Stimulated activated CD4-positive, alpha-beta T cell treated with anti-CD3 and anti-CD28 coated beads, Interleukin-1b, Interleukin-23, amount 100 ng/mL, for 48 hours (primary cell): ENCODE measurements around the gene ENG.
A peak's percentile ranks its signal among the peaks of the same experiment; 100 is the strongest.
"Not testable (repeated sequence)": the region's sequence is repeated elsewhere in the genome, so short reads cannot be mapped to it uniquely, and the experiment has no call there.

Experiments
- DNase-seq: peaks from one replicate; pipeline ENCODE4 v3.0.0-alpha.2; 2020

Gene ENG

DNA sequence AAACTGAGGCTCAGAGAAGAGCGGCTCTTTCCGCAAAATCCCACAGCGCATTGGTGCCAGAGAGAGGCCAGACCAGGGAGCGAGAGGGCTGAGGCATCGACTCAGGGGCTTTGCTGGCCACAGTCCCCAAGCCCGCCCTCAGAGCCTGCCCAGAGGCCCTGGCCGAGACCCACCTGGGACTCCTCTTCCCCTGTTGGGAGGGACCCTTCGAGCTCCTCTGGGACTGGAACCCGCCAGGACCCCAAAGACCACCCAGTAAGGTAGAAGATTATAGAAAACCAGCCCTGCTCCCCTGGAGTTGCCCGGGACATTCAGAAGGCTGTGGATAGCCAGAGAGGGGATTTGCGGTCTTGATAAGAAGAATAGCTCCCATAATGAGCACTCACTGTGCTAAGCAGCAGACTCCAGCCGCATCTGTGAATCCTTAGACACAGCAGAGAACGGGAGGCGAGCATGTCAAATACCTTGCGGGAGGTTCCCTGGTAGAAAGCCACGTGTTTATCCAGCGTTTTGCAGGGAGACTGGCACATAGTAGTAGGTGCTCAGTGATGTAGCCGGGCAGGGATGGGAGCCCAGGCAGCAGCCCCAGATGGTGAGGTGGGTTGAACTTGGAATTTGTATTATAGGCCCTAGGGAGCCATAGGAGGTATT lies 23.7 kb upstream of the ENG start:
- no peak for DNase-seq

DNA sequence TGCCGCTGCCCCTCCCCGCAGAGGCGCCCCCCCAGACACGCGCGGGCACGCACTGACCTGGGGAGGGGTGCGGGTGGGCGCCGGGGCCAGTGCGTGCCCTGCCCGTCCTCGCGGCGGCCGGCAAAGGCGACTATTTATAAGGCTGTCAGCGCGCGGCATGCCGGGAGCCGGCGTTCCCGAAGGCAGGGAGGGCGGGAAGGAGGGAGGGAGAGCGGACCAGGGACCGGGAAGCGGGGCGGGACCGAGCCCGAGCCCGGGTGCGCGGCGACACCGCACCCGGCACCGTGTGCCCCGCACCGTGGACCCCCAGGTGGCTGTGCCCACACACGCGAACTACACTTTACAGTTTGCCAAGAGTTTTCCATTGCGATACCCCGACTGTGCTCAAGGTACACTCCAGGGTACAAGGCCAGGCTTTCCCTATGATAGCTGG lies 23.1 kb upstream of the ENG start, which contains the start of gene AK1:
TSS of gene AK1 (minus strand) at position 110 of the 433 bp plus-strand sequence. CDS start 3,058 bp downstream, outside the sequence.
- DNase-seq: no peak

DNA sequence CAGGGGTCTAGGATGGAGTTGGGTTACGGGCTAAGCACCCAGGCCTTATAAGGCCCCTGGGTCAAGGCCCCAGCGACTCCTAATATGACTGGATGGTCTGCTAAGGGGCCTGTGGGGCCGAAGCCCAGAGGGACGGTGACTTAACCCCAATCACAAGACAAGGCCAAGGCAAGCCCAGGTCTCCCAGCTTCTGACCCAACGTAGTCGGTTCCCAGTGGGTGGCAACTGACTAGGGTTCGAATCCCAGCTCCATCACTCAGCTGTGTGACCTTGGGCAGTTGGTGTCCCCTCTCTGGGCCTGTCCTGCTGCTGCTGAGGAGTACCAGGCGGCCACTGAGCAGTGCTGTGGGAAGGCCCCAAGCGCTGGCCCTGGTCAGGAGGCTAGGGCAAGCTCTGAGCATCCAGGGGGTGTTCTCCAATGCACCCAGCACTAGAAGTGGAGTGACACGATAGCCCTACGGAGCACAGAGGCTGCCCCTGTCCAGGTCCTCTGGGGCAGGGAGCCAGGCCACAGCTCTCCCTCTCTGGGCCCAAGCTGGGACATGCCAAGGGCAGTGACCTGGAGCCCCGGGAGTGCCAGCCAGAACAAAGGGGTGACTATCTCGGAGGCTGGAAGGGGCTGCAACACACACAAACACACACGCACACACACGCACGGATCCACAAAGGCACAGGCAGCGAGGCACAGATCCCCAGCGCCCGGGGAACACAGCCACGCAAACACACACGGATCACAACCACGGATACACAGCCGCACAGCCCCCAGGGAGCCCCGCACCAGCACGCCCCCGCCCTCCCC lies 22.5 kb upstream of the ENG start:
- DNase-seq: no peak

DNA sequence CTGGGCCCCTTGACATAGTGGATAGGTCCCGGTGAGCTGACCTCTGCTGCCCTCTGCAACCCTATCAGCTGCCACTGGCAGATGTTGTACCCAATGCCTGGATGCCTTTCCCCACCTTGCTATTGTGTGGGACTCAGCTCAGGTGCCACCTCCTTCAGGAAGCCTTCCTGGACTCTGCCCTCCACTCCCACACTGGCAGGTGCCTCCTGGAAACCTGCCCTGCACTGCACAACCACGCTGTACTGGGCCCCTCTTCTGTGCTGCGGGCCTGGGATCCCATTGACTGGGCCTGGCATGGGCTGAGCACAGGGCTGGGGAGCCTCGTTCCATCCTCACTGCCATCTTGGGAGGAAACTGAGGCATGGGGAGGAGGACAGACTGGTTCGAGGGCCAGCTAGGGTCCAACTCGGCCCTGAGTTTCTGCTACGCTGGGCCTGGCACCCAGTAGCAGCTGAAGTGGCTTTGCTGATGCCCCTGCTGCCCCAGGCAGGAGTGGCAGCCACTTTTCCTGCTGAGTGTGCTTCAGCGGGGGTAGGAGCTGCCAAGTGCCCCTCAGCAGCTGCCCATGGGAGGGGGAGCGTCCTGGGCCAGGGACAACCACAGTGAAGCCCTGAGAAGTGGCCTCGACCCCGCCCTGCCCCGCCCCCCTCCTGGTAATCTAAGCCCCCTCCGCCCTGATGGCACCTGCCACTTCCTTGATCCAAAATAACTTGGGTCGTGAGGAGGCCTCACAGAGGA lies 21.7 kb upstream of the ENG start:
- DNase-seq: no peak

DNA sequence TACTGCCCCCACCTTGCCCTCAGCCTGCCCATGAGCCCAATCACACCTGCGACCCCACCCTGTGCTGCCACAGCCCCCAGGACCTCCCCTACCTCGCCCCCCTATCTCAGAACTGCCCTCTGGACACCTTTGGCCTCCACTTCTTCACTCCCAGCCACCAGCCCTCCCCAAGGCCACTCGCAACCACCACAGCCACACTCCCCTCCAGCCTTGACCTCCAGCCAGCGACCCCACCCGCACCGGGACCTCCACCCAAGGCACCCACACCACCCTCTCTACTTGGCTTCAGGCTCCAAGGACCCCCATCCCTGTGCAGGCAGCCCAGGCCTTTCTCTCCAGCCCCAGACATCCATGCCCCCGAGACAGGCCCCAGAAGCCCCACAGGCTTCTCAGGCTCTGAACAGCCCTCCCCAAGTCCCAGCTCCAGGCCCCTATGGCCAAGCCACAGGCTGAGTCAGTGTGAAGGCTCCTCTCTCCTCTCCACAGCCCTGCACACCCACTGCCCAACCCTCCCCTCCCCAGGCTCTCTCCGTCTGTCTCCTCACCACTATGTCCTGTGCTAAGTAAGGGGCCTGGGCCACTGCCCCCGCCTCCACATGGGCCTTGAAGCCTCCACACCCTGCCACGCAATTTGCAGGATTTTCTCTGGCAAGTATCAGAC lies 21.0 kb upstream of the ENG start:
- no peak for DNase-seq

DNA sequence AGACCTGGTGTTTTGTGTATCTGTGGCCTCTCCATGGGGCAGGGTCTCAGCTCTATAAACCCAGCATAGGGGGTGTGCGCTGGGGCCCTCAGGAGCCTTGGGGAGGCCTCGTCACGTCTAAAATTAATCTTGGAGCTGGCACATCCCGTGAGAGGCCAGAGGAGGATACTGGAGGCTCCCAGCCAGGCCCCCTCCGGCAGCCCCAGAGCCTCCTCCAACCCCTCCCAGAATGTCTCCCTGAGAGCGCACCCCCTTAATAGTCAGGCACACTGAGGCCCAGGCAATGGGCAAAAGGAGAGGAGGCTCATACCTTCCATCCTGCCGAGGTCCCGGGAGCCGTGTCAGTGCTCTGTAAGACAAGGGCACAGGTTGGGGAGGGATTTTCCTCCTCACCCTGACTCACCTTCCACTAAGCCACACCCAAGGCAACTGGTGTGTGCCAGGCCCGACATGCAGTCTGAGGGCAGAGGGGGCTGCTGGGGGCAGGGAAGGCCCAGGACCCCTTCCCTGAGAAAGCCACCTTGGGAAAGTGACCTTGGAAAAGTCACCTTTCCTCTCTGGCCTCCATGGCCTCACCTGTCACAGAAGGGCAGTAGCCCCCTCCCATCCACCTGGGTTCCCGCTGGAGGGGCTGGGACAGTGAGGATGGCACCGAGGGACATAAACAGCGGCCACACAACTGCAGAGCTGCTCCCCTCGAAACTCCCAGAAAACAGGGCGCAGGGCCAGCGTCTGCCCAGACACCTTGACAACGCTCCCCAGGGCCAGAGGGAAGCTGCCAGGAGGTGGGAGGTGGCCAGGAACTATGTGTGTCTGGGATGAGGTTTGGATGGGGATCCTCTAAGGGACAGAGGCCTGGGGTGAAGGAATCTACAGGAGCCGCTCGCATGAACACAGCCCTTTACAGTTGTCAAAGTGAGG lies 20.1 kb upstream of the ENG start:
- DNase-seq: no peak

DNA sequence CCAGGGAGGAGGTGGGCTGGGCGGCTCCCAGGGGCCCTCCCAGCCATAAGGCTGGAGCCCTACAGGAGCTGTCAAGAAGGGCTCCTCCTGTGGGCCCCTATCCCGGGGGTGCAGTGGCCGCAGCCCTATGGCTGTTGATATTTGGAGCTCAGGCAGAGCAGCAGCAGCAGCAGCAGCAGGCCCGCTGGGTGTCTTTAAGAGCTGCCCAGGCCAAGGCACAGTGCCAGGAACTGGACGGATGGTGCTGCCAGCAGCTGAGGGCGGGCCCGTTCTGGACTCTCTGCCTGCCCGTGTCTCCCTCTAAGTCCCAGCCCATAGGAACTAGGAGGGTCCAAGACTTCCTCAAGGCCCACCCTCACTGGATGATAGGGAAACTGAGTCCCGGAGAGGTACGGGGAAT lies 19.4 kb upstream of the ENG start:
- no peak for DNase-seq

DNA sequence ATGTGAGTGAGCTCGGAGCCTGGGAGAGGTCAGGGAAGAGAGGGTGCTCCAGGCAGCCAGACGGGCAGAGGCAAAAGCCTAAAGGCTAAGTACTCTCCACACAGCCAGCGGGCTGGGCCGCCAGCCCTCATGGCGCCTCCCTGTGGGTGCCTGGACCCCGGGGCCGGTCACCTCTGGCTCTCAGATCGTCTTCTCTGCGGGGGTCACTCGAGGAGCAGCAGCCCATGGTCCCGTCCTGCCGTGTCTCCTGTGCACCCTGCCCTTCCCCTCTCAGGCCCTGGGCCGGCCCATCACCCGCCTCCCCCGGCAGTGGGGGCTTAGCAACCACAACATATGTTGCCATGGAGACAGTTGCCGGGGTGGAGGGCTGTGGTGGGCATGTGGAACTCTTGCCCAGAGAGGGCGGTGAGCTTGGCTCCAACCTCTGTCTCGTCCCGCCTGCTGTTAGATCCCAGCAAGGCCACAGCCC lies 18.8 kb upstream of the ENG start:
- no peak for DNase-seq

DNA sequence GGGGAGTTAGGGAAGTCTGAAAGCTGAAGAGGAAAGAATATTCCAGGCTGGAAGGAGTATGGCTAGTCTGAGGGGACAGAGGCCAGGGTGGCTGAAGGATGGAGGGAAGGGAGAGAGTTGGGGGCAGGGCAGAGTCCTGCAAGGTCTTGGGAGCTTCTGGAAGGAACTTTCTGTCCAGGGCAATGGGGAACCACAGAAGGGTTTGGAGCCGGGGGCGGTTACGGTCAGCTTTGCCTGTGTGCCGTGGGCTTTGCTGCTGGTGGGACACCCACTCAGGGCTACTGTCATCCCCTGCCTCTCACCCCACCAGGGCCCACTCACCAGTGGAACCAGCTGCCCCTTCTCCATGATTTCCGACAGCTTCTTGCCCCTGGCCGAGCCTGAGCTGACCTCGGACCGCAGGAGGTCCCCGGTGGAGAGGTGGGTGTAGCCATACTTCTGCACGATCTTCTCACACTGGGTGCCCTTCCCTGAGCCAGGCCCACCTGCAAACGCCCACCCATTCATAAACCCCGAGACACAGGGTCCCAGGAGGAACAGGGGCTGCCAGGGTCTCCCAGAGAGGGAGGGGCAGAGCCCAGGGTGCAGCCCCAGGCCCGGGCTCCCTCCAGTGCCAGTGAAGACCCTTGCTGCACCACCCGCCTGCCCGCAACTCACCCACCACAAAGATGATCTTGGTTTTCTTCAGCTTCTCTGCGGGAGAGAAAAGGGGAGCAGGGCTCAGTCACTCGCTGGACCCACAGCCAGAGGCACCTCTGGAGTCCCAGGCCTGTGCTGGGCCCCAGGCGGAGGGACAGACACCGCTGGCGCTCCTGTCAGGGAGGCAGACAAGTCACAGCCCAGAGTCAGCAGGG lies 18.1 kb upstream of the ENG start:
- no peak for DNase-seq

DNA sequence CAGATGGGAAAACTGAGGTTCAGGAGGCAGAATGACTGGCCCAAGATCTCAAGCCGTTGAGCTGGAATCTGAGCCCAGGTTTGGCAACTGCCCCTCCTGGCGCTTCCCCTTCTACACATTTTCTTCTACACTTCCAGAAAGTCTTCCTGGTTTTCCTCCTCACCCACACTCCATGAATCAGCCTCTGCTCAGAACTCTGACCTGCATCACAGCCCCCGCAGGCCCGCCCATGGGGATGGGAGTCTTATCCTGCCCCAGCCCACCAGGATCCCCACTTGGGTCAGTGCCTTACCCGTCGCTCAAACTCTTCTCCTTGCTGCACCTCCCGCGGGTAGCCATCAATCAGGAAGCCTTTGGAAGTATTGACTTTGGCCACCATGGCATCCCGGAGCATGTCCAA lies 17.1 kb upstream of the ENG start:
- DNase-seq: no peak

DNA sequence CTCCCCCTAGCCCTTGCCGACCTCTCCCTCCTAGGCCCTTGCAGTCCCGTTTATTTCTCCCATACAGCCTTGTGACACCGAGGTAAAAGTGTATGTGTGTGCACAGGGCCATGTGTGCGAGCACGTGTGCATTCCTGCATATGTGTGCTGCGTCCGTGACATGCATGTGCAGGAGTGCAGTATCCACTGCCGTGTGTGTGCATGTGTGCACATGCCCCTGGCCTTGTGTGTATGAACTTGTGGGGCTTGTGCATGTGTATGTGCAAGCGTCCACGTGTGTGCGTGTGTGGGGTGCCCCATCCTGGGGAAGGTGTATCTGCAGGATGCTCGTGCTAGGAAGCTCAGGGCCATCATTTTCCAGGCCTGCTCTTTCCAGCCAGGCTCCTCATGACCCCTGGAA lies 16.4 kb upstream of the ENG start:
- no peak for DNase-seq

DNA sequence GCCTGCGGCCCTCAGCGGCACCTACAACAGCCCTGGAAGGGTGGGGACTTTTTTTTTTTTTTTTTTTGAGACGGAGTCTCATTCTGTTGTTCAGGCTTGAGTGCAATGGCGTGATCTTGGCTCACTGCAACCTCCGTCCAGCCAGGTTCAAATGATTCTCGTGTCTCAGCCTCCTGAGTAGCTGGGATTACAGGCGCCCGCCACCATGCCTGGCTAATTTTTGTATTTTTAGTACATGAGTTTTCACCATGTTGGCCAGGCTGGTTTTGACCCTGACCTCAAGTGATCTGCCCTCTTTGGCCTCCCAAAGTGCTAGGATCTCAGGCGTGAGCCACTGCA lies 15.7 kb upstream of the ENG start:
- DNase-seq: not testable (repeated sequence)

DNA sequence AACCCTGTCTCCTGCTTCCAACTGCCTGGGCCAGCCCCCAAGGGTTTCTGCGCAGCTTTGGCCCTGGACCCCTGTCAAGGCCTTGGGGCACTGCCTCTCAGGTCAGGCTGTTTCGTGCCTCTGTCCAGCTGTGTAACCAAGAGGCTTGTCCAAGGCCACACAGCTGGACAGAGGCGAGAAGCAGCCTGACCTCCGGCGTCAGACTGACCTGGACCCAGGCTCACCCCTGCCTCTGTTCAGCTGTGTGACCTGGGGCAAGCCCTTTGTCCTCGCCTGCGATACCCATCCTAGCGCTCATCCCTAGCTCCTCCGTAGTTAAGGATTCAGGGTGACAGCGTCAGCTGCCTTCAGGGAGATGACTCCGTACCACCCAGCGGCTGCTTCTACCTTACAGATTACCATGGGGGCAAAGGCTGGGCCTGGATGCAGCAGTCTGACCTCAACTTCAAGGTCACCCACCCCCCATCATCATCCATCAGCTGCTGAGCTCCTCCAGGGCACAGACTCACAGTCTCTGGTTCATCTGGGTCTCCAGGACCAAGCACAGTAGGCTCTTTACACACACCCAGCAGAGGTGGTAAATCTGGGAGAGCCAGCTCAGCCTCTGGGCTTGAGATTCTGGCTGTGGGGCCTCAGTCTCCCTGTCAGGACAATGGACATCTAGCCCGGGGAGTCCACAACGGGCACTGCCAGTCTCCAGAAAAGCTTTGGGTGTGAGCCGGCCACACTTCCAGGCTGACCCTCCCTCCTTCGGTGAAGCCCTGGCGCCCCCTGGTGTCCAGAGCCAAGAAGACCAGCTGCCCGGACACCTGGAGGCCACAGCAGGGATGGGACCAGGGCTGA lies 15.1 kb upstream of the ENG start:
- DNase-seq: peak; percentile 83

DNA sequence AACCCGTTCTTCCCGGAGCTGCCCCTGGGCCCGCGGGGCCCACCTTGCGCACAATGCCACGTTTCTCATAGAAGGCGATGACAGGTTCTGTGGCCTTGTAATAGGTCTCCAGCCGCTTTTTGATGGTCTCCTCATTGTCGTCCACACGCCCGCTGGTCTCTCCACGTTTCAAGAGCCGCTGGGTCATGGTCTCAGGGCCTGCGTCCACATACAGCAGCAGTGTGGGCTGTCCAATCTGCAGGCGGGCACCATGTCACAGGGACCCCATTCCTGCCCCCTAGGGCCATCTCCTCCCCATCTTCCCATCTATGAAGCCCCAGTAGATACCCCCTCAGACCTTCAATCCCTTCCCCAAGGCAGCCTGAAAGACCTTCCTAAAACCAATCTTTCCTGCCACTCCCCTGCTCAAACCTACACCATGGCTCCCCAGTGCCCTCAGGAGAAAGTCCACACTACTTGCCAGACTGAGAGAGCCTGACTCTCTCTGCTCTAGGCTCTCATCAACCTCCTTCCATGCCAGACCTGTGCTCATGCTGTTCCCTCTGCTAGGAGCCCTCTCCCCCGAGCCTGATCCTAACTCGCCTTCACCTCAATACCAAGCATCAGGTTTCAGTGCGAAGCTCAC lies 13.9 kb upstream of the ENG start:
- no peak for DNase-seq

DNA sequence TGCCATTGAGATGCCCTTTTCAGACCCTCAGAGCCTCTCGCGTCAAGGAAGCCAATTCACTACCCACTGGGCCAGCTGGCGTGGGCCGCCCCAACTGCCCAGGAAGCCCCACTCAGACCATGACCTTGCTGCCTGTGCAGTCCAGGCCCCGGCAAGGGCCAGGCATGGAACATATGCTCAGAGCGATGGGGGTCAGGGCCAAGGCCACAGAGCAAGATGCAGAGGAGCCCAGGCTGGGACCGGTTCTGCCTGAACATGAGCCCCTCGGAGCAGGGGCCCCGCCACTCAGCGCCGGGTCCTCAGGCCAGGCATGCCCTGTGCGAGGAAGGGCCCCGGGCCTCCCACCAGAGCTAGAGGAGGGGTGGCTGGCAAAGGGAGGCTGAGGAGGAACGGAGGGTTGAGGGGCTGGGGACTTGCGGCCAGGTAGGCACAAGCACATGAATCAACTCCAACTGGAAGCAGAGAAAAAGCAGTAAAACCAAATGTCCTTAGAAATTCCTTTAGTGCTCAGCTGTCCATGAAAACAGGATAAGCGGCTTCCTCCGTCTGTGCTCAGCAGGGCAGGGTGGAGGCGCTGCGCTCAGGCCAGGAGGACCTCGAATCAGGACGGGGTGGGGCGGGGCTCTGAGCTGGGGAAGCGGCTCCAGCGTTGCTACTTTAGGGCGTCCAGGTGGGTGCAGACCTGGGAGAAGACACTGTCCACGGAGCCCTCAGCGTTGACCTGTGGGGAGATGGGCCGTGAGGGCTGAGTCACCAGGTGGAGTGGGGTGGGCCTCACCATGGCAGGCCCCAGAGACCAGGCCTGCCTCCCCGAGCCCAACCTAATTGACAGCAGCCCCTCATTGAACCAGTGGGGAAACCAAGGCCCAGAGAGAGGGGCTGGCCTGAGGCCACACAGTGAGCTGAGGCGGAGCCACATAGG lies 13.2 kb upstream of the ENG start:
- no peak for DNase-seq

DNA sequence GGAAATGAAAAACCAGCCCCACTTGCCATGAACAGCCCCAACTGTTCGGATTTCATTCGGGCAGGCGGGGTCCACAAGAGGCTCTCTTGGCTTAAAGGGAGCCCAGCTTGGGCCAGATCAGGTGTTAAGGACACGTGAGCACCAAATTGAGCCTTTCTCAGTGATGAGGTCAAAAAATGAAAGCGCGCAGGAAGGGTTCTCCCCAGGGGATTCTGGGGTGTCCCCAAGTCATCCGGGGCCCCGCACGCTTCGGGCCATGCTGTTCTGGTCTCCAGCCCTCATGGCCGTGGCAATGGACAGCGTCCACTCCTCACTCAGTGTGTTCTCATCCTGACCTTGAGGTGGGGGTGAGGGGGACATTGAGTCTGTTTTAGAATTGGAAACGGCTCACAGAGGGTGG lies 12.1 kb upstream of the ENG start:
- no peak for DNase-seq

DNA sequence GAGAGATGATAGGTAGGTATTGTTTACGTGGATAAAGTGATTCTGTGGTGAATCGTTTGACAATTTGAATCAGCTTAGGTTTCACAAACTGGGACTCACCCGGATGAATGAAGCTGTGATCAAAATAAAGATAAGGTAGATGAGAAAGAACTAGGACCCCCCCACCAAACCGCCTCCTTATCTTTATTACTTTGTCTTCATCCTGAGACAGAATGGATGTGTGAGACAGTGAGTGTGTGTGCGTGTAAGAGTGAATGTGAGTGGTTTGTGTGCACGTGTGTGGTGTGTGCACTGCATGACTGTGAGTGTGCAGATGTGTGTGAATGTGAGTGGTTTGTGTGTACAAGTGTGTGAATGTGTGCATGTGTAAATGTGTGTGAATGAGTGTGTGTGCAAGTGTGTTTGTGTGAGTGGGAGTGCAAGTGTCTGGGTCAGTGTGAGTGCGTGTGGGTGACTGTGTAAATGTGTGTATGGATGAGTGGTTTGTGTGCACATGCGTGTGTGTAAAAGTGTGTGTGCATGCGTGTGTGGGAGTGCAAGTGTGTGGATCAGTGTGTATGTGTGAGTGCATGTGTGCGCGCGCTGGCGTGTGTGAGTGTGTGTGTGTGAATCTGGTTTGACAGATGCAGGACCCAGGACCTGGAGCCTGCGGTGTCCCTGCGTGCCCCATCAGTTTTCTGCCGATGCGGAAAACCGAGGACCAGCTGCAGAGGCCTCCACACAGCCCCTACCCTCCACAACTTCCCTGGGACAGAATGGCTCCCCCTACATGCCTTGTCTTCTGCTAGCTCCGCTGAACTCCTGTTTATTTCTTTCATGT lies 11.4 kb upstream of the ENG start:
- DNase-seq: peak; percentile 37

DNA sequence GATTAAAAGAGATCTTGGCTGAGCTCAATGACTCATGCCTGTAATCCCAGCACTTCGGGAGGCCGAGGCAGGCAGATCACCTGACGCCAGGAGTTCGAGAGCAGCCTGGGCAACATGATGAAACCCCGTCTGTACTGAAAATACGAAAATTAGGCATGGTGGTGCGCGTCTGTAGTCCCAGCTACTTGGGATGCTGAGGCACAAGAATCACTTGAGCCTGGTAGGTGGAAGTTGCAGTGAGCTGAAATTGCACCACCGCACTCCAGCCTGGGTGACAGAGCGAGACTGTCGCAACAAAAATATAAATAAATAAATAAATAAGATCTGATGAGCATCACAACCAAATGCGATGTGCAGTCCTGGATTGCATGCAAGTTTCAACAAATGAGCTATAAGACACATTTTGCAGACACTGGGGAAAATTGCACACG lies 8.7 kb upstream of the ENG start:
- DNase-seq: no peak
